ENCODE measurements around the gene SH3RF3.

Gene SH3RF3

DNA sequence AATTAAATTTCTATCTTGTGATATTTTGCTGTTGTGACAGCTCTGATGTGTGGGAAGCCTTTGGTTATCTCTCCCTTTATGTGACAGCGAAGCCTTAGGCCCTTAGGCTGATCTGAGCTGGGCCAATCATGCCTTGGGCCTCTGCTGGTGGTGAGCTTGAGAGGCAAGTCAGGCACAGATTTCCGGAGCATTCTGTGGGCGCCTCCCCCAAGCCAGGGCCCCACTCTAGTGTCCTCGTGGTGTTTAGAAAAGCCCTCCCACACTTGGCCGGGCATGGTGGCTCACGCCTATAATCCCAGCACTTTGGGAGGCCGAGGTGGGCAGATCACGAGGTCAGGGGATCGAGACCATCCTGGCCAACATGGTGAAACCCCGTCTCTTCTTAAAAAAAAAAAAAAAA lies 239.8 kb downstream of the SH3RF3 start:
- no peak for DNase-seq

- DNase-seq: no peak
Measured at GRCh38 chr2:109369671-109370191, 240.7 kb downstream of the SH3RF3 start.

- no peak for DNase-seq
Measured at GRCh38 chr2:109370399-109371035, 241.5 kb downstream of the SH3RF3 start.

GRCh38 chr2:109371481-109372170 lies 242.6 kb downstream of the SH3RF3 start:
- no peak for DNase-seq

GRCh38 chr2:109372171-109372568 lies 243.2 kb downstream of the SH3RF3 start:
- DNase-seq: no peak

- DNase-seq: no peak
Measured at GRCh38 chr2:109372614-109373013, 243.6 kb downstream of the SH3RF3 start.

DNA sequence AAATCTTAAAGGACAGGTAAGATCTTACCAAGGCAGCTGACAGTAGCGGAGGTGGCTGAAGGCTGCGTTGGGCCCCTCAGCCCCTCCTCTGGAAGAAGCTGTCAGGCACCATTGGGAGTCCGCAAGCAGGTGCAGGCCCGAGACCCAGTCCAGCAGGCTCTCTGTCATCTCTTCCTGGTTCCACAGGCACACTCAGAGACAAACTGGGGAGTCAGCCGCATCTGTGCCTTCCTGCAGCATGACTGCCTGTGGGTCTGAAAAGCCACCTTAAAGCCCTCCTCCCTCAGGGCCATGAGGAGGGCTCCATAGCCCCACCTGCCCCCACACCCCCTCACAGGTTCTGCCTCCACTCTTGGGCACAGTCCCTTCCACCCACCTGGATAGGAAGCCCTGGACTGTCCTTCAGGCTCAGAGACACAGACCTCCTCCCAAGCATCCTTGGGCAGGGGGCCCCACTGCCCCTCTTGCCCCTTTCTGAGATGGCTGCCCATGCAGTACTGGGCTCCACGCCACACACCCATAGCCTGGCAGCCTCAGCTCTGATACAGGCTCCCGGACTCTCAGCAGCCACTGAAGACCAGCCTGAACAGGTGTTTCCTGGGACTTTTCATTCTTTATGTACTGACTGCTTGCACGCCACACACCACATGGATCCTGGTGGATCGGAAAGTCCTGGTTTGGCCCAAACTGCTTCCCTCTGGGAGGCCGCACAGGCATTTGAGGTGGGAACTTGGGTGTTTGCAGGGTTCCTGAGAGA lies 245.0 kb downstream of the SH3RF3 start:
- no peak for DNase-seq

- no peak for DNase-seq
Measured at GRCh38 chr2:109374548-109375130, 245.6 kb downstream of the SH3RF3 start.

DNA sequence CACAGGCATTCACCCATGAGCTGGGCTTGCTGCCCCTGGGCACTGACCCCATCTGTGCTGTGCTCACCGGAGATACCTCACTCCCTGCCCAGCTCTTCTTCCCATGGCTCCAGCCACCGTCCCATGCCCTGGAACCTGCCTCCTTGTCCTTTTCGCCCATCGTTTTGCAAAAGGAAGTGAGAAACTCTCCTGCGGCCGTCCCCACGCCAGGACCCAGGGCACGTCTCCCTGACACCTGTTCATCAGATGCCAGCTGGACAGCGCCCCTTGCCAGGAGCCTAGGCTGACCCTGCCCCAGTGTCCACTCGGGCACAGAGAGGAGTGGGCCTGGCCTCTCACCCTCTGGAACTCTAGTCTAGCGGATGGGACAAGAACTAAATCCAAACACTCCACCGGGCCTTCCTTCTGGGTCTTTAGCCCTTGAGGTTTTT lies 246.1 kb downstream of the SH3RF3 start:
- no peak for DNase-seq

DNA sequence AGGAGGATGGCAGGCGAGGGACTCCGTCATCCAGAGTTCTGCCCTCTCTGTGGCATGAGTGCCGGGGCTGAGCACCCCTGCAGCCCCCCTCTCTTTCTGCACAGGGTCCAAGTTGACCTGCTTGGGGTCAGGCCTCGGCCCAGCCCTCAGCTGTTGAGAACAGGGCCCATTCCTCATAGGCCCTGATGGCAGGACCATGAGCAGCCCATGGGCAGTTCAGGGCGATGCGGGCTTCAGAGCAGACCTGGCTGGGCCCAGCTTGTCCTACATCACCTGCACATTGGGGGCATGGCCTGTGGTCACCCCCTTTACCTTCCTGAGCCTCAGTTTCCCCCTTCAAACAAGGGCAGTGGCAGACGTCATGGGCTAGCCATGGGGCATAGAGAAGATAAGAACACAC lies 246.7 kb downstream of the SH3RF3 start:
- no peak for DNase-seq

DNA sequence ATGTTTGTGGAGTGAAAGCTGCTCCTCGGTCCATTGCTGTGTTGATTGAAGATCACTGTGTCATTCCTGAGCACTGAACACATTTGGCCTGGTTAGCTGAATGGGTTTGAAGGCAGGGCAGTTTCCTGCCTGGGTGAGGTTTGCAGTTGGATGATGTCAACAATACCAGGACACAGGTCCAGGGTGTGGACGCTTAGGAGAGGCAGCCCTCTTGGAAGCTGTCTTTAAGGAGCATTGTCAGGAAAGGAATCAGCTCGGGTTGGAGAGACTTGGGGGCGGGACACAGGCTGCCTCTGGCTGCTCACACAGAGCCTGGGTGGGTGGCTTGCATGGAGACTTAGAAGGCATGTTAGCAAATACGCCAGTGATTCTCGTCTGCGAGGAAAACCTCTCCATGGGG lies 247.1 kb downstream of the SH3RF3 start:
- DNase-seq: no peak

DNA sequence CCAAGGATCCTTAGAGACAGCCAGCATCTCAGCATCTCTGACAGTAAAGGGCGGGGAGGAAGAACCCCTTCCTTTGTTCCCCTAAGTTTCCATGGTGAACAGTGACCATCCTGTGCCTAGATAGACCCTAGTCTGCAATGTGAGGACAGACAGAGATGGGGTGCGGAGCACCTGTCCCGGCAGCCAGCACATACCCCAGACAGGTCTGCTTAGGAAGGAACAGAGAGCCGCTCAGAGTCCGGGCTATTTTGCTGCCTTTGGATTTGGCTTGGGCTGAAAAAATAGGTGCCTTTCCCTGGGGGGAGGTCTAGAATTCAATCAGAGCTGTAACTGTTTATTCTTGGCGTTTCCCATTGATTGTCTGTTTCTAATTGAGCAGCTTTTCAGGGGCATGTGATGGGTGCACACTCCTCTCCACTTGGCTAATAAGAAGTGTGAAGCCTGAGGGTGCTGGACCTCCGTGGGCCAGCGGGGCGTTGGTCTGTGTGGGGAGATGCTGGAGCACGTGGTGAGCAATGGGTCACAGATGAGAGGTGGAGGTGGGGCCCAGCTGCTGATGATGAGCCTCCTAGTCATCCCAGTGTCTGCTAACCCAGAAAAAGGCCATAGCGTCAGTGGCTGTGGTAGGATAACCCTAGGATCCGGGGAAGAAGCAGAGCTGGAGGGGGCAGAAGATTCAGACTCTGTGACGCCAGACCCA lies 247.9 kb downstream of the SH3RF3 start:
- no peak for DNase-seq

- no peak for DNase-seq
Measured at GRCh38 chr2:109377976-109378375, 249.0 kb downstream of the SH3RF3 start.

DNA sequence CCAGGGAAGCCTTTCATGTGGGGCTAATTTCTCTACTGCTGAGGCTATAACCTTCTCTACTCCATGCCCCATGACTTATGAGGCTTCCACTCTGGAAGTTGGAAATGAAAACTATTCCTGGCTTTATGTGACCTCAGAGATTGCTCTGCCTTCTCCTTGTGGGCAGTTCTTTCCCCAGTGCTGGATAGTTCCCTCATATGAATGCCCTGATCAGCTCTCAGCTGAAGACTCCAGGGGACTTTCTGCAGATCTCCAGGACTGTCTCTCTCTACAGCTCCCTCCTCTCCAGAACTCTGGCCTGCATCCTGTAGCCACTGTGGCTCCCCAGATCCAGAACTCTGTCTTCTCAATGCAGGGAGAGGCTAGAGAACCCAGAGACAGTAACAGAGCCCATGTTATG lies 249.7 kb downstream of the SH3RF3 start:
- DNase-seq: no peak

DNA sequence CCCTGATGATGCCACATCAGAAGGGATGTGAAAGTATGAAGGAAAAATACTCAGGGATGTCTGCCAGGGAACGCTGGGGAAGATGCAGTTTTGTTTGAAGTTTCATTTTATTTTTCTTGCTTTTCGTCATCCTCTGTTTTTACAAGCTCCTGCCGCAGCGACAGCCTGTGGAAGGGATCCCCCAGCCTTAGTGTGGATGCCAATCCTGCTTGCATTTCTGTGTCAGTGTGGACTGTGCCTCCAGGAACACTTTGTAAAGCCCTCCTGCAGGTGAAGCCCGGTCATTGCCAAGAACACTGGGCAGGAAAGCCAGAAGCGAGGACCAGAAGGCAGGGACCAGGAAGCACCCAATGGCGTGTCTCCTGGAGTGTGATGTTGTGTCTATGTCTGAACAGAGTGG lies 250.5 kb downstream of the SH3RF3 start:
- DNase-seq: no peak

- DNase-seq: no peak
Measured at GRCh38 chr2:109380502-109381326, 251.7 kb downstream of the SH3RF3 start.

DNA sequence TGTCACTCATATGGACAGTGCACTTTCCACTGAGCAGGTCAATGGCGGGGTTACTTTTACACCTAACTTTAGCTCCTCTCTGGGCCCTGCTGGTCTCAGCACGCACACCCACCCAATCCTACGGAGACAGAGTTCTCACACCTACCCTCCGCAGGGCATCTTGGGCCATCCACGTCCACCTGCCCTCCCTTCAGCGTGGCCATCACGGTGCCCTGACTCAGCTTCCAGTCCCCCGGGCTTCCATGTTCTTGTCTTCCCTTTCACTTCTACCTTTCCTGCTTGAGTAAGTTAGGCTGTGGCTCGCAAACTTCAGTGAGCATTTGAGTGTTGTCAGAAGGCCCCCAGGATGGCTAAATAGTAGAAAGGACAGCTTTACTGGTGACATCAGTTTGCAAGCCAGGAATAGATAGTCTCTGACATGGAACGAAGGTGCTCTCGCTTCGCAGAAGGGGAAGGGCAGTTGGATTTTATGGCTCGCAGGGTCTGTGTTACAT lies 252.4 kb downstream of the SH3RF3 start:
- no peak for DNase-seq

DNA sequence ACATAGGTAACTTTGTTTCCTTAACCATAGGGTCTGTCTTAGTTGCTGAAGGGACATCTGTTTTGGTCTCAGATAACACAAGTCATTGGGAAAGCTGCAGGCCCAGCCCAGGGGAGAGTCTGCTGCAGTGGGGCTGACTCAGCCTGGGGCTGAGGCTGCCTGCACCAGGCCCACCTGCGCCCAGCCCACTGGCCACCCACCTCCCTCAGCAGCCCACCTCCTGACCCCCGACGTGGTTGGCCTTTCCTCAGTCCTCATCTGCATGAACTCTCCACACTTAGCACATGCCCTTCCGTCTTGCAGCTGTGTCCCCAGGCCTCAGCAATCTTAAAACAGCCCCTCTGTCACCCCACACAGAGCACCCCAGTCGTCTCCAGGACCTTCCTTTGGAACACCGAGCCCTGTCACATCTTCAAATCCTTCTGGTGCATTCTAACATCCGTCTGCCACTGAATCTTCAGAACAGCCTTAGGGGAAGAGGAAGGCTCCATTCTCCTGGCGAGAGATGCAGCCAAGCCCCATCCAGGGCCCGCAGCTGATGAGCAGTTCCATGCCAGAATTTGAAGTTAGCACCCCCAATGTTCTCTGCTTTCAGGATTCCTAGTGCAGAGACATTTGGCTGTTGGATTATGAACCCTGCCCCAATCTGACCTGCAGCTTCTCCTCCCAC lies 253.4 kb downstream of the SH3RF3 start:
- DNase-seq: no peak

GRCh38 chr2:109382951-109383350 lies 253.9 kb downstream of the SH3RF3 start:
- DNase-seq: no peak

DNA sequence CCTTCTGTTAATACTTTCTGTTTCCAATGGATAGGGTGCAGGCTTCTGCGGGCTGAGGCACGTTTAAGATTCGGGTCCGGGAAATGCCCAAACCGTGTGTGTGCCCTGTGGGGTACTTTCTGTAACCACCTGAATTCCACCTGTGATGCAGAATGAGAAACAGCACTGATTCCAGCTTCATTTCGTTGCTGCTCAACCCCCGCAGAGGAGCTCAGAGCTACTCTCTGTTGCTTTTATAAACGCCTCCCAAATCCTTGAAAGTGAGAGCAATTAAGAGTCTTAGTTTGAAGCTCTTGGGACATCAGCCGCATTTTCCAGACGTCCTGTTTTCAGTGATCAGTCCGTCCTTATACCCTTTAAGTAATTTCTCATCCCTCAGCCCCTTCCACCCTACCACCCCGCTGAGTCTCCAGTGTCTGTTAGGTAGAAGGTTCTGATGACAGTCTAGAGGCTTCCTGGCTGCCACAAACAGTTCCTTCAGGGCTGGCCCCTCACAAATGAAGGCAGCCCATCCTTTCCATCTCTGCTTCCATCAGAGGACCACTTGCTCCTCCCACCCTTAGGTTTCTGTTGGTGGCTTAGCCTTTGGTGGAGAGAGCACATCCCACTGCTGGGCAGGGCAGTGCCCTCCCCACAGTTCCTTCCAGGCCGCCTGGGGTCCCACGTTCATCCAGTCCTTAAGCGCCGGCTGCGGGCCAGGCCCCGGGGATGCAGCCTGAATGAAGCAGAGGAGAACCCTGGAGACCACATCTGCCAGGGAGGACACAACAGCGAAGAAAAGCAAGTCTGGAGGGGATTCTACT lies 254.7 kb downstream of the SH3RF3 start:
- no peak for DNase-seq

Data from SW 1271 (cell line).